NCI-H2081 (cell line): Measurements from ENCODE around the gene ATG10.
A peak's percentile ranks its signal among the peaks of the same experiment; 100 is the strongest.

Source experiments
- DNase-seq, 2 experiments: peaks; one replicate each; lab custom pipeline; 2025; lab: John Stamatoyannopoulos, UW

Gene ATG10

GRCh38 chr5:82276800-82277612, 305.2 kb downstream of the ATG10 start:
- DNase-seq = no peak

DNA sequence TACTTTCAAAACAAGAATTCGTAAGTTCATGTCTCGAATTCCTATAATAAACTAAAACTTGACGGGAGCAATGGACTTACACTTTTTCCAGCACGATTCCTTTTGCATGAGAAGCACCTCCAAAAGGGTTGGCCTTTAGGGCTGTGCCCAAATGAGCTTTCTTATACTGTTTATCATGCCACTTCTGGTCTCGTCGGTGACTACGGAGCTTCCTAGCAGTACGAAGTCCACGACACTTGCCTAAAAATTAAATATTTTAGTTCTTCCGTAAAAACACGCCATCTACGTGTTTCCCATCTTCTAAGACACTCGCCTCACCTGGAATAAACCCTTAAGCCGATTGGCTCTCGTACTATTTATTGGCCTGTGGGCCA, 305.8 kb downstream of the ATG10 start:
- no peak for DNase-seq

DNA sequence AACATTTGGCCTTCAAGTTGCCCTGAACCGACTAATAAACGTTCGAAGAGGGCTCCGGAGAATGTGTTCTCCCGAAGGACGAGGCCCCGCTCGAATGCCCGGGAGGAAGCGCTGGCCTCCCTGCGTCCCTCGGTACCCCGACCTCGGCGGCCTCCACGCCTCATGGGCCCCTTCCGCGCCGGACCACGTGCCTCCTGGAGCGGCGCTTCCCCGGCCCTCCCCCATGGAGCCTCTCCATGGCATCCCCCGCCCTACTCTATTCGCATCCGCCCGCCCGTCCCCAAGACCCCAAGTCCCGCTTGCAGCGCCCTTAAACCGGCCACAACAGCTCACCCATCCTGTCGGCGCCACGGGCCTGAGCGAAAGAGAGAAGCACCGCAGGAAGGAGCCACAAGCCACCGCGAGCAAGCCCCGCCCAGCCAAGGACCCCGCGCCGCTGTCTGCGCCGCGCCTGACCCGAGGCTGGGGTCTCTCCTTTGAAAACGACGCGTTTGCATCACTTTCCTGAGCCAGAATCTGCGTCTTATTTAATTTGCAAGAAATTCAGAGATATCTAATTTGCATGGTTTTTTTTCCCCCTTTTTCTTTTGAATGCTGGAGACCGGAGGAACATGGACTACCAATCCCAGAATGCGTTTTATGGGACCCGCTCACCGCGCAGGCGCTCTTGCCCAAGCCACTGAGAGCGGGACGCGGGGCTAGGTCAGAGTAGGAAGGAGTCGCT, 306.3 kb downstream of the ATG10 start, which contains the start of gene RPS23:
Gene RPS23 (minus strand): TSS at position 368 of the 724 bp plus-strand sequence. CDS start 31 bp downstream, at position 337.
- DNase-seq = peak; percentile 79 to 90

DNA sequence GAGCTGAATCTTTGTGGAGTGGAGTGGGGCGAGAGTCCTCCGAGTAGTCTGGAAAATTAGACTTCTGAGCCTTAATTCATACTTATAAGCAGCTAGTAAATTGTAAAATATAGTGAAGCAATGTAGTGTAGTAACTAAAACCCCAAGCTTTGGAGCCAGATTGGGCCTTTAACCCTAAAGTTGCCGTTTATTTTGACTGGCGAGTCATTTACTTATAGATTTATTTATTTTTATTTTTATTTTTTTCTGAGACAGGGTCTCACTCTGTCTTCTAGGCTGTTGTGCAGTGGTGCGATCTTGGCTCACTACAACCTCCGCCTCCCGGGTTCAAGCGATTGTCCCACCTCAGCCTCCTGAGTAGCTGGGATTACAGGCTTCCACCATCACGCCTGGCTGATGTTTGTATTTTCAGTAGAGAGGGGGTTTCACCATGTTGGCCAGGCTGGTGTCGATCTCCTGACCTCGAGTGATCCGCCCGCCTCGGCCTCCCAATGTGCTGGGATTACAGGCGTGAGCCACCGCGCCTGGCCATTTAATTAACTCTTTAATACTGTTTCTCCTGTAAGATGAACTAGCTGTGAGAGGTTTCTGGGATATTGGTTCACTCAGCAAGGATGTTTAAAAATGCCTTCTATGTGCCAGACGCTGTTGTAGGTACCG, 307.0 kb downstream of the ATG10 start:
- DNase-seq = no peak

GRCh38 chr5:82283893-82284292, 312.1 kb downstream of the ATG10 start:
- no peak for DNase-seq

- no peak for DNase-seq
Observed at GRCh38 chr5:82285206-82285605, 313.4 kb downstream of the ATG10 start.

GRCh38 chr5:82287625-82288024, 315.8 kb downstream of the ATG10 start:
- DNase-seq = no peak

GRCh38 chr5:82290005-82290404, 318.2 kb downstream of the ATG10 start:
- DNase-seq = no peak

DNA sequence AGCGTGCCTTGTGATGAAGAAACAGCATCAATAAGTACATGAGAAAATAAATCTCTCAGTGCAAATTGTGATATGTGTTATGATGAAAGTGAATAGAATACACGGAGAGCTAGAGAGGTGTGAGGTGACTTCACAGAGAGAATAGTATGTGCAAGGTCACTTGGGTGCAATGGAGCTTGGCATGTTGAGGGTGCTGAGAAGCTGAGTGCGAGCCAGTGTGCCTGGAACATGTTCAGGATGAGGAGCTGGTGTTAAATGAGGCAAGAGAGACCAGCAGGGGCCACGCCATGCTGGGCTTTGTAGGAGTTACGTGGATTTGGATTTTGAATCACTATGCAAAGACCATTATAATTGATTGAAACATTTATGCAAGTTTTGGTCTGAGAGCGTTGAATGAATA, 319.1 kb downstream of the ATG10 start:
- no peak for DNase-seq

- no peak for DNase-seq
Observed at GRCh38 chr5:82291420-82291819, 319.6 kb downstream of the ATG10 start.

DNA sequence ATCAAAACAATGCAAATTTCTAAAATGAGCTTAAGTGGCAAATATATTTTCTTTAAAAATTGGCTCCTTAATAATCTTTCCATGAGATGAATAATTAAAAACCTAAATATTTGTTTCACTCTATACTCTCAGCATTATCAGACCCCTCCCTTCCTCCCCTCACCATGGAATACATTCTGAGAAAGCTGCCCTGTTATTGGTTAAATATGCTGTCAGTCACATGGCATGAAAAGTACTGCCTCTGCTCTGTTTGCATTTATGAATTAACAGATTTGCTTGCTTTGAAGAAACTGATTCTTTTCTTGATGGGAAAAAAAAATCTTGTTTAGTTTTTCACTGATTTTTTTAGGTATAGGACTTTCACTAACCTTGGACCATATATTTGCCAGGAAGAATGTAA, 323.3 kb downstream of the ATG10 start:
- peak in 1 of 2 experiments; percentile 14 for DNase-seq

DNA sequence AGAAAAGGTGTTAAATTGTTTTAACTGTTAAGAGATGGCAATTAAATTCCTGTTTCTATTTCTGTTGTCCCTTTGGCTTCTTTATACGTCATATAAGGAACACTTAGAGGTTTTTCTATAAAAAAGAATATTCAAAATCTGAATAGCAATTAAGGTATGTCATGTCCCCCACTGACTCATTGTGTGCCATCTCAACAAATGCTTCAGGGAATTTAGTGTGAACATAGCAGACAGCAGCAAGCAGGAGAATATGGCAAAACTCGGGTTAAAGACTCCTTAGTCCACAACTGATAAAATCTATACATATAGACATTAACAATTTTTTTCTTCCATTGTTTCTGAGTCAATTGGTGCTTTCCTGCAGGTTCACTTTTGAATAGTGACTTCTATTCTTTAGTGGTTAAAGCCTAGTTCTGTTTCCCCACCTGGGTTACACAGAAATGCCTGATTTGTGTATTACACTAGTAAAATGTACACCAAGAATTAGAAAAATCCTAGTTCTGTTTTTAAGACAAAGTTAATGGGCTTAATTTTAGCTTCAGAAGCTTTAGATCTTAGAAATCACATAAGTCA, 324.2 kb downstream of the ATG10 start:
- DNase-seq = no peak

DNA sequence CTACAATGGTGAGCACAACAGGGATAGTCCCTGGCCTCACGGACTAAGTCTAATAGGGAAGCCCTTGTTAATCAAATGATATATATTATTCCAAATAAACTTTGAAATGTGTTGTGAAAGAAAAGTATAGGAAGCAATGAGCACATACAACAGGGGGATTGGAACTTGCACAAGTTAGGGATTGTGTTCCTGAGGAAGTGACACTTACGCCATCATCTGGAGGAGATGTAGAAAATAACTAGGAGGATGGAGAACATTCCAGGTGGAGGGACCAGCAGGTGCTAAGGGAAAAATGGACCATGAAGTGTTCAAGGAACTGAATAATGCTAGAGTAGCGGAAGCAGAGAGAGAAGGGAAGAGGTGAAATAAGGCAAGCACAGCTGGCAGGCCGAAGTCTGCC, 325.1 kb downstream of the ATG10 start:
- DNase-seq = no peak

- no peak for DNase-seq
Observed at GRCh38 chr5:82297711-82298110, 325.9 kb downstream of the ATG10 start.

GRCh38 chr5:82298668-82299067, 326.8 kb downstream of the ATG10 start:
- DNase-seq = no peak

- no peak for DNase-seq
Observed at GRCh38 chr5:82301190-82301589, 329.4 kb downstream of the ATG10 start.
